Right ventricle myocardium superior (tissue), 1 donor: ENCODE data around the gene MAML2. TPM values are rescaled to one million over a fixed set of nuclear protein-coding genes. Genes with fewer than 3 reads are reported as not detected.

Source experiments
- ATAC-seq: fragments of 200-7000 bp; cut with Tn5 transposase; one replicate; pipeline ENCODE4 v1.9.1; 2020; ENCODE audit warnings: mild to moderate bottlenecking; ENCODE audit not compliant: poor library complexity
- DNase-seq: peaks from one replicate; pipeline ENCODE4 v3.0.0-alpha.2; 2020
- intact Hi-C: fragments of 100-400 bp; cut with DNase I; formaldehyde crosslinking; loops from one replicate; pipeline ENCODE4 v1.11.2; 2022
- total RNA-seq: library from RNA; stranded (reverse); fragmentation: NEBNext Ultra II Directional; extraction: Animal tissue kit (Norgen Biotek cat#: 25700); gene quantifications from one replicate; pipeline ENCODE4 v1.2.1, GENCODE V29; 2021
- donor health status: DM: no; HTN: yes; CAD: no; lungs with severe emphysema.

Gene MAML2
- total RNA-seq, 1 donor from 2014 or later: 4.5 TPM

GRCh38 chr11:96260067-96260511, 82.9 kb downstream of the MAML2 start:
- intact Hi-C loops: no loop called here
- ATAC-seq (no peak), DNase-seq (no peak)

GRCh38 chr11:96259134-96259830, 83.7 kb downstream of the MAML2 start:
- intact Hi-C loops: no loop called here
- DNase-seq (no peak), ATAC-seq (peak; percentile 37)

- intact Hi-C loops: no loop called here
- ATAC-seq (peak; percentile 46), DNase-seq (no peak)
Measured at GRCh38 chr11:96257972-96258934, 84.7 kb downstream of the MAML2 start.

- DNase-seq (no peak), ATAC-seq (no peak)
- intact Hi-C loops: no loop called here
Measured at GRCh38 chr11:96257036-96257435, 86.0 kb downstream of the MAML2 start.

GRCh38 chr11:96256215-96257011, 86.6 kb downstream of the MAML2 start:
- intact Hi-C loops: no loop called here
- ATAC-seq: no peak

GRCh38 chr11:96254854-96255253, 88.1 kb downstream of the MAML2 start:
- intact Hi-C loops: no loop called here
- ATAC-seq (no peak), DNase-seq (no peak)

More at GRCh38 chr11:96256215-96257011, 86.6 kb downstream of the MAML2 start:
- DNase-seq: no peak

- DNase-seq: no peak
- peak; percentile 25 for ATAC-seq
- intact Hi-C loops: no loop called here
Measured at GRCh38 chr11:96254087-96254486, 88.9 kb downstream of the MAML2 start.

GRCh38 chr11:96246718-96247552, 96.1 kb downstream of the MAML2 start:
- ATAC-seq (no peak), DNase-seq (no peak)
- intact Hi-C loops: no loop called here

GRCh38 chr11:96242971-96243647, 99.9 kb downstream of the MAML2 start:
- intact Hi-C loops: no loop called here
- peak; percentile 99 for ATAC-seq
- peak; percentile 95 for DNase-seq

- intact Hi-C loops: no loop called here
- no peak for DNase-seq
- peak; percentile 35 for ATAC-seq
Measured at GRCh38 chr11:96242191-96242847, 100.7 kb downstream of the MAML2 start.

GRCh38 chr11:96241331-96241841, 101.6 kb downstream of the MAML2 start:
- no peak for ATAC-seq
- intact Hi-C loops: no loop called here
- no peak for DNase-seq

GRCh38 chr11:96238563-96239135, 104.3 kb downstream of the MAML2 start:
- no peak for DNase-seq
- intact Hi-C loops: no loop called here
- ATAC-seq: no peak

- no peak for DNase-seq
- intact Hi-C loops: no loop called here
- no peak for ATAC-seq
Measured at GRCh38 chr11:96237766-96238266, 105.2 kb downstream of the MAML2 start.

- ATAC-seq (no peak), DNase-seq (no peak)
- intact Hi-C loops: no loop called here
Measured at GRCh38 chr11:96235751-96236150, 107.2 kb downstream of the MAML2 start.

- DNase-seq (no peak), ATAC-seq (no peak)
- intact Hi-C loops: no loop called here
Measured at GRCh38 chr11:96234866-96235441, 108.0 kb downstream of the MAML2 start.

- ATAC-seq (no peak), DNase-seq (no peak)
- intact Hi-C loops: no loop called here
Measured at GRCh38 chr11:96232132-96232531, 110.9 kb downstream of the MAML2 start.
